NCI-H1436 treated with DMSO at 0.1 percent for 48 hours (cell line): Measurements from ENCODE around the gene TSHZ3.

ENCODE experiments used
- DNase-seq: peaks from one replicate; lab custom pipeline; 2025; lab: John Stamatoyannopoulos, UW

TSHZ3 gene

DNA sequence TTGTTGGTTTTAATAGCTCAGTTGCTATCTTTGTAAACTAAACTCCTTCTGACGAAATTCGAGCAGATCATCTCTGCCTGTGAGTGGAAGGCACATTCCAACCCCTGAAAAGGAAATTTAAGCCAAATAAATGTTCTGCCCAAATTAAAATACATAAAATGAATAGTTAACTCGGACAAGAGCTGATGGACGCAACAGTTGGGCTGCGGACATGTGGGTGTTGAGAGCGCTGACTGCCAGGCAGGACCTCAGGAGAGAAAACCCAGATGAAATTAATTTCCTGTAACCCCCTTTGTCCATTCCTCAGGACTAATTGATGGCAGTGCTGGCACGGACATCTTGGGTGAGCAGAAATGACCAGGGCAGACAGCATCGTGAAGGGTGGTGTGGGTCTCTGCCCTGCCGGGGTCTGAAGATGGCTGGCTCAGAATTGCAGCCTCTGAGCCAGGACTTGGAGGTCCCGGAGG, 86.5 kb downstream of the TSHZ3 start:
- no peak for DNase-seq

DNA sequence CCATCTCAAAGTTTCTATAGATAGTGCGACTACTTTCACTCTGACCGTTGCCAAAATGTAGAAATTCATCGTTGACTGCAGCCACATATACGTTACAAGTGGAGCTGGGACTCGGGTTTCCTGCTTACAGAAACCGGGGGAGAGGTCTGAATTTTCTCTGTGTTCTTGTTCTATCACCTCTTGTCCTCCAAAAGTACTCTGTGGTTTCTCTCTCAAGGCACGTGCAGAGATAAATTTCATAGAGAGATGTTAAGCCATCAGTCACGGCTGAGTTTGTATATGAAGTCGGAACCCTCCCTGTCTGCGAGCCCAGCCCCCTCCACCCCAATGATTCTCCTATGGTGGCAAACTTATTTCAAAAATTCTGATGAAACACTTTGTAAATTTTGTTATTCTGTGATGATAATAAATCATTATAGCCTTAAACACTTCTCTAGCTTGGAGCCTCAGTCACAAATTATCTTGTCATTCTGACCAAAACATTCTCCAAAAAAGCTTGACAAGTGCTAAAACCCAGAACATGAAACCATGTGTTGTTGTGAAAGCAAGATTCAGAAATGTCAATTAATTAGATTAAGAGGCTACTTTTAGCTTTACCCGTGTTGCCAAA, 87.5 kb downstream of the TSHZ3 start:
- DNase-seq = no peak

DNA sequence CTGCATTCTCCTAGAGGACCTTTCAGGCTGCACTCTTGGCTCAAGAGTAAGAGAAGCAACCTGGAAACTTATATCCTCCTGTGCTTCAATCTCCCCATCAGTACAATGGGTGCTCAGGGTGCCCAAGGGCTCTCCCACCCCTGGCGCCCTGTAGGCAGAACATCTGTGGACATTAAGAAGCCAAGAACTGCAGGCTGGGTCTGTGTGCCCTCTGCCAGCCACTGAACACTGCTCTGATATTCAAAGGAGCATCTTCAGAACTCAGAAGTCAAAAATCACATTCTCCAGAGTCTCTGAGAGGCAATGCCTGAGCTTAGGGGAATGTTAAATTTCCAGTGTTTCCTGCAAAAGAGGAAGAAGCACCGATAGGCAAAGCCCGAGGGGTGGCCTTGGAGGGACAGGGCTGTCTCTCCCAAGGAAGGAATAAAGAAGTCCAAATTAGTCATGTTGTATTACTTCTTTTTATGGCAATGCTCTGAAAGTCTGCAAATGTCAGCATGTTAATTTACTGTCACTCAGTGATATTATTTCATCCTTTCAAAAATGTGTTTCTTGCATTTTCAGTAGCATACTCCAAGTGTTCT, 88.1 kb downstream of the TSHZ3 start:
- no peak for DNase-seq

DNA sequence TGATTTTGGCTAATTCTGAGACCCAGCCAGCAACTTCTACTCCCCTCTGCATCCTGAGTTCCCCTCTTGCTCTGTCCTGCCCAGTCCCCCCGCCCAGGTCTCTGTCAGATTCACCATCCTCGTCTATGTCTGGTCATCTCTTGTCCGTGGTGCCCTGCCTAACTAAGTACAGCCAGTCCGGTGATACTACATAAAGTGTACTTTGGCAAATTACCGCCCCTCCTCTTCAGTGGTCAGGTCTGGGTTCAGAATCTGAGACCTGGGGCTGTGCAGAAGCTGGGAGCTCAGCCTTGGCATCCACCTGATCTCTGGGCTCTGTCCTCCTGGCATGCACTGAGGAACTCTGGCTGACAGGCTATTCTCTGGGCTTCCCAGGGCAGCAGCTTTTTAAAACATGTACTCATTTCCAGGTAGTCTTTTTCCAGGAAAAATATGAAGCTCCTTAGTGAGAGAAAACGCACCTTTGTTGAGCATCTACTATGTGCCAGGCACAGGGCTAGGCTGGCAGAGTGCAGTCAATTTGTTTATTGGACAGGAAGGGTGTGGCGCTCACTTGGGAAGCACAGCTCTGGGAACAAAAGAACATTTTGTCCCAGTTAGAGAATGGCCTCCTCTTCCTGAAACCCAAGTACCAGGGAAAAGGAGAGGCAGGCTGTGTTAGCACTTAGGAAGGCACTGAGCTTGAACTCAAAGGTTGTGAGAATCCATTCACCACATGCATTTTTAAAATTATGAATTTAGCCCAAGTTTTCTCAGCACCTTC, 88.9 kb downstream of the TSHZ3 start:
- no peak for DNase-seq

DNA sequence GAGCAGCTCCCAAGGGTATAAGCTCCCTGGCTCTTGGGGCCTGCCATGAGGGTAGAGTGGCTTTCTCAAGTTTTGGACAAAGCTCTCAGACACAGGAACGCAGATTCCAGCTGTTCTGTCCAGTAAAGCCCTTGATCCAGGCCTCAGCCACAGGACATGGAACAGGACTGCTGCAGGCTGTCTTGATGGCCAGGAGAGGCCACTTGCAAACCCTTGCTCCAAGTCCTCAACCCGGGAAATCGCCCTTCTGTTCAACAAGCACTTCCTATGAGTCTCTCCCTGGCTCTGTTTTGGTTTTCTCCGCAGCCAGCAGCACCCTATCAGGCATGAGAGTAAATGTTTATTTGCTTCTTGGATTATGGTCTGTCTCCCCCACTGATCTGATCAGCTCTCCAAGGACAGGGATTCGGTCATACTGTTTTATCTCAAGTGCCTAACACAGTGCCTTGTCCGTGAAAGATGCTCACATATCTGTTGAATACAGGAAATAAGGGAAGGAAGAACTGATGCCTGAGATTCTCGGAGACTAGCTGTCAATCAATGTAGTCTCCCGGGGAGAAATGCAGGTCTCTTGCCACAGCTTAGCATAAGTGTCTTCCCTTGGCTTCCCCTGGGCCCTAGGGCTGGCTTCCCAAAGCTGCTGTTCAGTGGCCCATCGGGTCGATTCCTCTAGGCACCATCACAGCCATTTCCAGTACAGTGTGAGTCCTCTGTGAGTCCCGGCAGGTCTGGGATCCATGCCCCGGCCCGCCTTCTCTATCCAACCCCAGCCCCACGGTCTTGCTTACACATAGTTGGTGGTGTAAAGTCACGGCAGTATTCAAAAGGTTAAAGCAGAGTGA, 90.8 kb downstream of the TSHZ3 start:
- DNase-seq = no peak

DNA sequence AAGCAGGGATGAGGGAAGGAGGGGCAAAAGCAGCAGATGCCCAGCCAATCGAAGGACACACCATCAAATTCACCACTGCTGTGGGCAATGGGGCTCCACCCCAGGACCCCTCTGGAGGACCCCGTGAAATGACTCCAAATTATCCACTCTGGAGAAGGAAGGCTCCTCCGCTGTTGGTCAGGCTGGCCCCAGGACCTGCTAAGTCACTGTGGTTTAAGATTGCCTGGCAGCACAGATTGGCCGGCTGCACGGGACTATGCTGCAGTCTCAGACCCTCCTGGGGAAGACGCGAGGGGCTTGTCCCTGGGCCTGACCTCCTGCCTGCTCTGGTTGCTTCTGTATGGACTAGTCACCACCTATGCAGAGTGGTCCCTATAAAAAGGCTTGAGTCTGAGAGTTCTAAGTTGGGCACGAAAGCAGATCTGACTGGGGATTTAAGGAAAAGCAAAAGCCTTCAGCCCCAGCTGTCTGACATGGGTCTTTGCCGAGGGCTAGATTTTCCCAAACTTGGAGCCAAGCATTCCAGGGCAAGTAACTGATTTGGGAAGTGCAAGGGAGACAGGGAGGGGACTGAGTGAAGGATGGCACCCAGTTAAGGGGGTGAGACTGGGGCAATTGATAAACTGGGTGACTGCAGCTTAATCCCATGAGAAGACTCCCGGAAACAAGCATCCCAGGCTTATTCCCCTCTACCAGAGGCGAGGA, 91.7 kb downstream of the TSHZ3 start:
- no peak for DNase-seq

DNA sequence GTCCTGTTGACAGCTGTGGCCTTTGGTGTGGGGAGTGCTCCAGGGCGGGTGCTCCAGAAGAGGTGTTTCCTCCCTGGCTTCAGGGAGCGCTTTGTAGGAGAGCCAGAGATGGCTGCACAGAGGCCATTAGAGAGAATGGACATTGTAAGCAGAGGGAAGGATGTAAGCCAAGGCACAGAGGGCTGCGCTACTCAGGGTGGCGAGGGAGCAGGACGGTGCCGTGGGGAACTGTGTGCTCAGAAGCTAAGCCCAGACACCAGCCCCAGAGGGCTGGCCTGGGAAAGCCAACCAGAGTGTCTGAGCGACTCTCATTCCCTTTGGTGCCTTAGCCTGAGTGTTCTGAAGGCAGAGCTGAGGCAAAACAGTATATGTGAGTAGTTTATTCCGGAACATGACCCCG, 92.2 kb downstream of the TSHZ3 start:
- DNase-seq = no peak

DNA sequence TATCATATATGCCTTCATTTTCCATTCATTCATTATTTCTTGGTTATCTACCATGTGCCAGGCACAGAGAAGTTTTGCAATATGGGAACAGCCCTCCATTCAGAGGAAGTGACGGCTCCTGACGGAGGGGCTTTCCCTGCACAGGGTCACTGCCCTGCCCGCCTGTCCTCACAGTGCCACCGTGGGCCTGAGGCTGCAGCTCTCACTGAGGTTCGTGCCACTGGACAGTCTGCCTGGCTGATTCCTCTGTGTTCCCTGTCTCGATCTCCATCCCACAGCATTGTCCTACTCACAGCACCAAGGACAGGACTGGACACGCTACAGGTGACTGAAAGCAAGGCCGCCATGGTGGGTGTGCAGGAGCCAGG, 92.7 kb downstream of the TSHZ3 start:
- no peak for DNase-seq

DNA sequence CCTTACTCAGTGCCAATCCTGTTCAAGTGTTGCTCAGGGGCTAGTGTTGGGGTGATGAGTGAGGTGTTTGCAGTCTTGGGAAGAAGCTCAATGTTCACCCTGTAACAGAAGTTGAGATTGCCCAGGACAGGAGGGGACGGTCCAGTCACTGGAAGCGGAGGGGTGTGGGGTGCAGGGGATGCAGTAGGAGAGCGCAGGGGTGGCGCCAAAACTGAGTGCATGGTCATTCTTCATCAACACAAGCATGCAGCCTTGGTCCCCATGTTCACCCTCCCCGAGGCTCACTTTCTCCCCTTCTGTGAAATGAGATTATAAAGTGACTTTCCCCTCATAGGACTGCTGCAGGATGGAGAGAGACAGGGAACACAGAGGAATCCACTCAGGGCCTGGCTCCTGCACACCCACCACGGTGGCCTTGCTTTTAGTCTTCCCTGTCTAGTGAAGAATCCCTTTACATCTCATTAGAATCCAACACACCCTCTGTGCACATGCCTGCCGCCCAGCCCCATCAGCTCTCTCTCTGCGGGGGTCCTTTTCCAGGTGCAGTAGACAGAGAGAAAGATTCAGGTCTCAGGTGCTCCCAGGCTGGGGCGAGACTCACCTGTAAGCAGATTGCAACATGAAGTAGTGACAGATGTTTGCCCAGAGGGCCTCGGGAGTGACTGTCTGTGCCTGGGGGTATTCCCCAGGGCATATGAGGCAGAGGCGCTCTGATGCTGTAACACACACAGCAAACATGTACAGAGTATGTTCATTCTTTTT, 93.2 kb downstream of the TSHZ3 start:
- DNase-seq = no peak

DNA sequence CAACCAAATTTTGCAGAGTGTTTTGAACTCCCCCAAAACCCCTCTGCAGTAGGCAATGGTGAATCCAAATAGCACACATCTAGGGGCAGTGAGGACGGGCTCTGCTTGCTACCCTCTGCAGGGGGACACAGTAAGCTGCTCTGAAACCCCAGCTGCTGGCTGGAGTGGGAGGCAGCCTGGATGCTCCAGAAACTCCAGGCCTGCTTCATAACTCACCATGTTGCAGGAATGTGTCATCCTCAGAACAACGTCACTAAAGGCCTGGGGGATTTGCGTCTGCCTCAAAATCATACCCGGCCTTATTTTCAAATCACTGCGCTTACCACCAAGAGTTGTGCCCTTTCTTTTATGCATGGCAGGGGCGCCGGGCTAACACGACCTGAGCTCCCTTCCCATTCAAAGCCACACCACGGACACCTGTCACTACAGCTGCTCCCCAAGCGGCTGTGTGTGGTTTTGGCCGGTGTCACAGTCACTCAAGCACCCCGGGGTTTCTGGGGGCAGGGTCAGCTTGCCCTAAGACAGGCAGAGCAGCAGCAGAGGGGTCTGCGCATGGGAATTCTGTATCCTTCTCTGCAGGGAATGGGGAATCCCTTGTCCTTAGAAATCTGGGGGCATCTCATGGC, 93.9 kb downstream of the TSHZ3 start:
- DNase-seq = no peak

DNA sequence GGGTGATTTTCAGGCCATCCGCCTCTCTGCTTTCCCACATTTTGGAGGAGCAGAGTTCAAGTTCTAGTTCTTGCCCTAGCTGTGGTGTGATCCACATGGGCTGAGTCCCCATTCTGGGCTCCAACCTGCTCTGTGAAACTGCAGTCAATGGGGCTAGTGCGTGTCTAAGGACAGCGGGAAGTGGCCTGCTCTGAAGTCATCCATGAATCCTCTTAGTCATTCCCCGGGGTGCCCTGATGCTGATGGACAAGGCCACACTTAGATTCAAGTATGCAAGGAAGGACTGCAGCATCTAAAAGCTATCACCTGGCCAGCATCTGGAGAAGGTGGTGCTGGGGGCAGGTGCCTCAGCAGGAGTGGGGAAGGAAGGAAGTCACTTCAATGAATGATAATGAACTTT, 94.6 kb downstream of the TSHZ3 start:
- DNase-seq = no peak

DNA sequence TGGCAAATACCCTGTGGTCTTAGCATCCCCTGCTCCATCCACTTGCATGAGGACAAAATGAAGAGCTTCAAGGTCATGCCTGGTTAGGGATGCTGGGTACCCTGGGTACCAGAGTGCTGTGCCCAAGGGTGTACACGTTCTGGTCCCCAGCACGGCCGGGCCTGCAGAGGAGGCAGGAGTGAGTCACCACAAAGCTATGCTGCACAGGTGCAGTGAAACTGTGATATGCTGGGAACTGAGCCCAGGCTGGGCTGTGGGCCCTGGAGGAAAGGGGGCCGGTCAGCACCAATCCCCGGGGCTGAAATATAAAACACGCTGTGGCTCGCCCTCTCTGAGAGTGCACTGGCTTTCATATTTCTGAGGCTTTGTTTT, 95.1 kb downstream of the TSHZ3 start:
- DNase-seq = no peak

DNA sequence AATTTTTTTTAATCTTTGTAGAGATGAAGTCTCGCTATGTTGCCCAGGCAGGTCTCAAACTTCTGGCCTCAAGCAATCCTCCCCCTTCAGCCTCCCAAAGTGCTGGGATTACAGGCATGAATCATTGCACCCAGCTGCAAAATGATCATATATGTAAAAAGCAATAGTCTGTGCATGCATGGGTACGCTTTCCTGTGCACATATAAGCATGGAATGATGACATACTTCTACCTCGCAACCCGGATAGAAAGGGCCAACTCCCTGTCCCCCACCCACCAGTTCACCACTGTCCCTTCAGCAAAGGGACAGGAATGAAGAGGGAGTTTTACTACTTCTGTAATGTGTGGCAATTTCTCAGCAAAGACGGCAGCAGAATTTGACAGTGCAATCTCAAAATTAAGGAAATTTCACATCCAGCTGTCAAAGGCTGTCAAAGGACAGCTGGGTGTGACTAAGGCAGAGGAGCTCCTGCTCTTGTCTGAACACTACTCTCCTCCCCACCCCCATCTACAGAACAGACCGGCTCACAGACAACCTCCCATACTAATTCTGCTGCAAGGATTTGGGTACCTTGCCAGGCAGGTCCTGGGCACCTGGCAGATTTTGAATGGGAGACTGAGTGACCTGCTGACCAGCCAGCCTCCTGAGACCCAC, 95.6 kb downstream of the TSHZ3 start:
- no peak for DNase-seq

DNA sequence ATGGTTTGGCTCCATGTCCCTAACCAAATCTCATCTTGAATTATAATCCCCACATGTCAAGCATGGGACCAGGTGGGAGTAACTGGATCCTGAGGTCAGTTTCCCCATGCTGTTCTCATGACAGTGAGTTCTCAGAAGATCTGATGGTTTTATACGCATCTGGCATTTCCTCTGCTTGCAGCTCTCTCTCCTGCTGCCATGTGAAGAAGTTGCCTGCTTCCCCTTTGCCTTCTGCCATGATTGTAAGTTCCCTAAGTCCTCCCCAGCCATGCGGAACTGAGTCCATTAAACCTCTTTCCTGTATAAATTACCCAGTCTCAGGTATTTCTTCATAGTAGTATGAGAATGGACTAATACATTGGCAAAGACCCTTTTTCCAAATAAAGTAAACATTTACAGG, 96.8 kb downstream of the TSHZ3 start:
- DNase-seq = no peak

DNA sequence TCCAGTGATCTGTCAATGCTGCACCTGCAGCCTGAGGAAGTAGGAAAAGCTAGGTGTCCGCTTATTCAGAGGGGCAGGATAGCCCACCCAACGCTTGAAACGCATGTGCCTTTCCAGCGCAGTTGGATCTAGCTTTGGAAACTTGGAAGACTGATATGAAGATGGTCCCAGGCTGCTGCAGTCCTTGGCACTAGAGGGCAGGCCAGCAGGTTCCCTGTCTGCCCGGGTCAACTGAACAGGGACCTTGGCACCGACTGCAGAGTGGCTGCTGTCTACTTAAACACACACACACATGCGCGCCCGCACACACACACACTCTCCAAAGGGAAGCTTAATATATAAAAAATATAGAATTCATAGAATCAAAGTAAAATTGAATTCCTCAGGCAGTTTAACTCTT, 100.0 kb downstream of the TSHZ3 start:
- no peak for DNase-seq

DNA sequence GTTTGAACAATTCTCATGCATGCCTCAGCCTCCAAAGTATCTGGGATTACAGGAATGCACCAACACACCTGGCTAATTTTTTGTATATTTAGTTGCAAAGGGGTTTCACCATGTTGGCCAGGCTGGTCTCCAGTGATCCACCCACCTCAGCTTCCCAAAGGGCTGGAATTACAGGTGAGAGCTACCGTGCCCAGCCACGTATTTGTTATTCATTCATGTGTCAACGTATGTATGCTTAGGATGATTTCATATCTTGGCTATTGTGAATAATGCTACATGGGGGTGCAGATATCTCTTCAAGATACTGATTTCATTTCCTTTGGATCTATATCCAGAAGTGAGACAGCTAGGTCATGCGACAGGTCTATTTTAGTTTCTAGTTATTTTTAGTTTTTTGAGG, 113.4 kb downstream of the TSHZ3 start:
- no peak for DNase-seq

DNA sequence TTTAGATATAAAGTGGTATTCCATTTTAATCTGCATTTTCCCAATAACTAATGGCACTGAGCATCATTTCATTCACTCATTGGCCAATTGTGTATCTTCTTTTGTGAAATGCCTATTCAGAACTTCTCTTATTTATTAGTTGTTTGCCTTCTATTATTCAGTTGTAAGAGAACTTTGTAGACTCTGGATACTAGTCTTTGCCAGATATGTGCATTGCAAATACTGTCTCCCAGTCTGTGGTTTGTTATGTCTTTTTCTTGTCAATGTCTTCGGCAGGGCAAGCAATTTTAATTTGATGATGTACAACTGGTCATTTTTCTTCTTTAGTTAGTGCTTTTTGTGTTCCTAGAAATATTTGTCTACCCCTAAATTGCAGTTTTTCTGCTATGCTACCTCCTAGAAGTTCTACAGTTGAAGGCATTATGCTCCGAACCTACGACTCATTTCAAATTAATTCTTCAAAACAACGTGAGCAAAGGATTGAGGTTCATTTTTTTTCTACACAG, 115.9 kb downstream of the TSHZ3 start:
- no peak for DNase-seq

DNA sequence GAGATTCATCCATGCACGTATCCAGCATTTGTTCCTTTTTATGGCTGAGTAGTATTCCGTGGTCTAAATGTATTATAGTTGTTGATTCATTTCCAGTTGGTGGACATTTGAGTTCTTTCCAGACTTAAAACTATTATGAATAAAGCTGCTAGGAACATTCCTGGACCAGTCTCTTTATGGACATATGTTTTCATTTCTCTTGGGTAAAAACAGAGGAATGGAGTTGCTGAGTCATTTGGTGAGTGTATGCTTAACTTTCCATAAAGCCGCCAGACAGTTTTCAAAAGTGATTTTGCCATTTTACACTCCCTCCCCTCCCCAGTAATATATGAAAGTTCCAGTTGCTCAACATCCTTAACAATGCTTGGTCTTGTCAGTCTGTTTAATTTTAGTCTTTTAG, 116.4 kb downstream of the TSHZ3 start:
- DNase-seq = no peak

DNA sequence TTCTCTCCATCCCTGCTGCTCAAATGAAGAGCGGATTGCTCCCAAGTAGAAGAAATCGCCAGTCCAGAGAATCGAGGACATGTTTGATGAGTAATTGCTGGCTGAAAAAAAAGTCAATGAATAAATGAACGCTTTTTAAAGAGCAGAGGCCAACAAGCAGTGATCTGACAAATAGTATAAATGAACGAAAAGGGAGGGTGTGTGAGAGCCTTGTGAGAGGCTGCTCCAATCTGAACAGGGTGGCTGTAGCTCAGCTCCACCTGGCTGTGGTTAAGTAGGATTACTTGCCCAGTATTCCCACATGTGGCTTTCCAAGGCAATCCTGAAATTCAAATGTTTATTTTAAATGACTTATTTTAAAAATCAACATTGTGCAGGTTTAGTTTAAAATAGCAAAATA, 117.1 kb downstream of the TSHZ3 start:
- no peak for DNase-seq

DNA sequence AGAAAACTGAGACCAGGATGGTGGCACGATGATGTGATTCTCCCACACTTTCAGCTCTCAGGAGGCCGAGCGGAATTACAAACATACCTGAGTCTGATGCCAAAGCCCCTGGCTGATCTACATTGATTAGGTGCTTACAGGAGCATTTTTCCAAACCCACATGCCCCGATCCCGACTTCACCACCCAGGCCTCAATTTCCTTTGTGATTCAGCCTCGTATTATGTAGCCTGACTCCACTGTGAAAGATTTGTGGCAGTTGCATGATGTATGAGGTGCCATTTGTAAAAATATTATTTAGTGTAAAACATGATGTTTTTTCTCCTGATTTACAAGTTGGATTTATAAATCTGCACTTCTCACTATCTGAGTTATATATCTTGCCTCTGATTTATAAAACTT, 118.0 kb downstream of the TSHZ3 start:
- DNase-seq = no peak
